ENCODE results near the gene KRTAP5-8. TPM values are rescaled to one million over a fixed set of nuclear protein-coding genes. Genes with fewer than 3 reads are reported as not detected.

The KRTAP5-8 gene
- total RNA-seq, 1 experiment from 2014 or later: not detected

Other genes starting within 250 kb of the KRTAP5-8 start
- gene DHCR7, start 89.6 kb upstream of the KRTAP5-8 start, total RNA-seq (2021): 118 and 311 TPM in 2 replicates
- gene NADSYN1, start 84.8 kb upstream of the KRTAP5-8 start, total RNA-seq (2021): 118 and 120 TPM in 2 replicates
- gene KRTAP5-7, start 10.8 kb upstream of the KRTAP5-8 start, total RNA-seq (2021): not detected in 2 replicates
- gene KRTAP5-9, start 10.4 kb downstream of the KRTAP5-8 start, total RNA-seq (2021): not detected in 2 replicates
- not detected in 2 replicates for gene KRTAP5-10, start 27.5 kb downstream of the KRTAP5-8 start, total RNA-seq (2021)
- gene KRTAP5-11, start 44.9 kb downstream of the KRTAP5-8 start, total RNA-seq (2021): not detected in 2 replicates

Data from PC-9 (cell line).